Measurements from ENCODE around the gene TAS1R3.

Gene TAS1R3

DNA sequence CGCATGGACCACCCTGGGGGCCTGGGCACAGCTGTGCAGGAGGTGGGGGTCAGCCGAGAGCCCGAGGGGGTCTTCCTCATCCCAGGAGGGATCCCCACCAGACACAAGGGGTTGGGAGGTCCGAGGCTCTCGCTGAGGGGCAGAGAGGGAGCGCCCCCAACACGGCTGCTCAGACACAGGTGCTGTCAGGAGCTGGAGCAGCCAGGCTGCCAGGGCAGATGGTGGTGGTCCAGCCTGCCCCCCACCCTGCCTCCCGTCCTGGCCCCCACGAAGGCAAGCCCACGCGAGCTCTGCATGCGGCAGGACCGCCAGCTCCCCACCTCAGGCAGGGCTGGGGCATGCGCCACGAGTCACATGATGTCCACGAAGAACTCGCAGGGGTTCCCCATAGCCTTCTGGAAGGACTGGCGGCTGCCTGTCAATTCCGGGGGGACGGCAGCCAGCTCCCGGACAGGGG lies 4.7 kb downstream of the TAS1R3 start:
- no peak for FAIRE-seq
- DNase-seq (ENCODE audit: extremely low spot score, insufficient read length, low read depth): no peak

- DNase-seq (ENCODE audit: extremely low spot score, insufficient read length, low read depth): no peak
- FAIRE-seq: no peak
These were observed 5.4 kb downstream of the TAS1R3 start for GRCh38 chr1:1336446-1336845.

DNA sequence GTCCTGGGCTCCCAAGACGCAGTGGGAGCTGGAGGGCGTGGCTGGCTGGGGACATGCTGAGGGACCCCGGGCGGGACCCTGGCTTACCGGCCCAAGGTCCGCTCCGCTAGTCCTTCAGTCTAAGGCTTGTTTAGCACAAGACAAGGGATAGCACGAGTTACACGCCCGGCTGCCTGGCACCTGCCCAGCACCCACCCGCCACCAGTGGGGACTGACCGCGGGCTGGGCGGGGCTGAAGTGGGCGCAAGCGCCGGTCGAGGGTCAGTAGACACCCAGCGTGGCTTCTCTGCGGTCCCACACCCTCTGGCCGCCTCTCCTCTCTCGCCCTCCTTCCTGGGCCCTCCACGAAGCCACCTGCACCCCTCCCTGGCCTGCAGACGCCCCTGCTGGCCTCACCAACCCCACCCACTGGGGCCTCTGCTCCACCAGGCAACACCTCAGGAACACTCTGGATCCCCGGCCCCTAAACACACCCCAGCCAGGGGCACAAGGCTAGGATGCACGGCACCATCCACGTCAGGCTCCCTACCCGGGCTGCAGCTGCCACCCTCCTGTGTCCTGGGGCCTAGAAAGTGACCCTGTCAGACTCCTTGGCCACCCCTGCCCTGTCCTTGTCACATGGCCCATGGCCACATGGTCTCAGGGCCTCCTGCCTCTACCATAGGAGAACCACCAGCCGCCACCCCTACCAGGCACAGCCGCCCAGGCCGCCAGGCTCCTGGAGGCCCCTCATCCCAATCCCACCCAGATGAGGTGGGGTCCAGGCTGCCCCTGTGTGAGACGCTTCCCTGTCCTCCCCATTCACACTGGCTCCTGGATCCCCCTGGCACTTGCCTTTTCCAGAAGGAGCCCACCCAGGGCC lies 6.1 kb downstream of the TAS1R3 start:
- FAIRE-seq (no peak), DNase-seq (ENCODE audit: extremely low spot score, insufficient read length, low read depth) (no peak)

GRCh38 chr1:1337793-1338147 lies 6.7 kb downstream of the TAS1R3 start:
- peak; percentile 52 for DNase-seq (ENCODE audit: extremely low spot score, insufficient read length, low read depth)

DNA sequence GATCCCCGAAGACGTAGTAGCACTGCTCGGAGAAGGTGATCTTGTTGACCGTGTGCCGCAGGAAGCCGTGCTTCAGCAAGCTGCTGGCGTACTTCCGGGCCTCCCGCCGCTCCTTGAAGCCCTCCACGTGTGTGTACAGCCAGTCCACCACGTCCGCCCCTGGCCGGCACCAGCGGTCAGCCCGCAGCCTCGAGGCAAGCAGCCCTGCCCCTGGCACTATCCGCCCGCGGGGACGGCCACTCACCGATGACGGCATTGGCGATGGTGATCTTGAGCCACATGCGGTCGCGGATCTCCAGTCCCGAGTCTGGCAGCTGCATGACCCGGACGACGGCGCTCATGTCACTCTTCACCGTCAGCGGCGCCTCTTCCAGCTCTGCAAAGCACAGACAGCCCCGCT lies 7.2 kb downstream of the TAS1R3 start:
- FAIRE-seq (no peak), DNase-seq (ENCODE audit: extremely low spot score, insufficient read length, low read depth) (no peak)

More at GRCh38 chr1:1337793-1338147, 6.7 kb downstream of the TAS1R3 start:
- FAIRE-seq: no peak

- FAIRE-seq (no peak), DNase-seq (ENCODE audit: extremely low spot score, insufficient read length, low read depth) (no peak)
These were observed 9.1 kb downstream of the TAS1R3 start for GRCh38 chr1:1340185-1340584.

- DNase-seq (ENCODE audit: extremely low spot score, insufficient read length, low read depth) (no peak), FAIRE-seq (no peak)
These were observed 9.9 kb downstream of the TAS1R3 start for GRCh38 chr1:1340791-1341548.

- no peak for DNase-seq (ENCODE audit: extremely low spot score, insufficient read length, low read depth)
- no peak for FAIRE-seq
These were observed 10.5 kb downstream of the TAS1R3 start for GRCh38 chr1:1341549-1342021.

GRCh38 chr1:1342061-1342562 lies 11.0 kb downstream of the TAS1R3 start:
- no peak for FAIRE-seq
- DNase-seq (ENCODE audit: extremely low spot score, insufficient read length, low read depth): no peak

GRCh38 chr1:1342584-1343115 lies 11.6 kb downstream of the TAS1R3 start:
- FAIRE-seq: no peak
- DNase-seq (ENCODE audit: extremely low spot score, insufficient read length, low read depth): no peak

DNA sequence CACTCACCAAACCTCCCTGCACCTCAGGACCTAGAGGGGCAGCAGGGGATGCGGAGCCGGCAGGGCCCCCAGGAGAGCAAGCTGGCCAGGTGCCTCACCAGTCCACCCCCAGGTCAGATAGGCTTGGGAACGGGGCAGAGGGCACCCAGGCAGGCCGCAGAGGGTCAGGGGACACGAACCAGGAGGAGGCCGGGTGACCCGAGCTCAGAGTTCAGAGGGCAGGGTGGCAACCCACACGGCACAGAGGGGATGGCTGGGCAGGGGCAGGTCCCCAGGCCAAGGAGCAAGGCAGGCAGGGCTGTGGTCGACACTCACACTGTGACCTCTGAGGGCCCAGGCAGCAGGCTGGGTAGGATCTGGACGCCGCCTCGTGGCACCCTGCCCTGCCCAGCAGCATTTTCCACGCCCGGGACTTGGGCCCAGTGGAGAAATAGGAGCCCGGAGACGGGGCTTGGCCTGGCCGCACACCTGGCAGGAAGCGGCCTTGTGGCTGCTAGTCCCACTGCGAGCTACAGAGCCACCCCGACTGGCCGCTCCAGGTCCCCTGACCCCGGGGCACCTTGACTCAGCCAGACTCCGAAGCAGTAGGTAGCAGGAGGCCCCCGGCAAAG lies 12.8 kb downstream of the TAS1R3 start:
- DNase-seq (ENCODE audit: extremely low spot score, insufficient read length, low read depth): no peak
- no peak for FAIRE-seq

DNA sequence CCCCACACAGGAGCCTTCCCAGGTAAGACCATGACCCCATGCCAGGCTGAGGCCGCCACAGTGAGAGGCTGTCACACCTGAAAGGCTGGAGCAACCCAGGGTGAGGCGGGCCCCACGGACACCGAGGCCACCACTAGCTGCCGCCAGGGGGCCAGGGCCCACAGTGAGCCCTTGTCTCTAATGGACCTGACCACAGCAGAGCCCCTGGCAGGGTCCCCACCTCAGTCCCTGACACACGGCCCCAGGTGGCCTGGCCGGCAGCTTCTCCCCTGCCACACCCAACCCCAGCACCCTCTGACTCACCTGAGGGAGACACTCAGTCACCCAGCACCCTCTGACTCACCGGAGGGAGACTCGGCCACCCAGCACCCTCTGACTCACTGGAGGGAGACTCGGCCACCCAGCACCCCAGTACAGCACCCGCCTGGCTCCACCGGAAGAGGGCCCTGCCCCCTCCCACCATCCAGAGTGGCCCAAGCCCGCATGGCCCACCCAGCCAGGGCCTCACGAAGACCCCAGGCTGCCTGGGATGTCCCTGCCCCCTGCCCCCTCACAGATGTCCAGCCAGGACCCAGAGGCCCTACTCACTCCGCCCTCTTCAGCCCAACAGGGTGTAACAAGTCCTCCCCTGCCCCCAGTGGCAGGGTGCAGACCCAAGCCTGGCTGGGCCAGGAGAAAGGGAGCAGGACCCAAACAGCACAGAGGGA lies 13.7 kb downstream of the TAS1R3 start:
- DNase-seq (ENCODE audit: extremely low spot score, insufficient read length, low read depth) (no peak), FAIRE-seq (no peak)

GRCh38 chr1:1345384-1345783 lies 14.3 kb downstream of the TAS1R3 start:
- no peak for FAIRE-seq
- DNase-seq (ENCODE audit: extremely low spot score, insufficient read length, low read depth): no peak

- DNase-seq (ENCODE audit: extremely low spot score, insufficient read length, low read depth) (no peak), FAIRE-seq (no peak)
These were observed 14.9 kb downstream of the TAS1R3 start for GRCh38 chr1:1345860-1346500.

- no peak for DNase-seq (ENCODE audit: extremely low spot score, insufficient read length, low read depth)
- no peak for FAIRE-seq
These were observed 15.4 kb downstream of the TAS1R3 start for GRCh38 chr1:1346501-1346890.

DNA sequence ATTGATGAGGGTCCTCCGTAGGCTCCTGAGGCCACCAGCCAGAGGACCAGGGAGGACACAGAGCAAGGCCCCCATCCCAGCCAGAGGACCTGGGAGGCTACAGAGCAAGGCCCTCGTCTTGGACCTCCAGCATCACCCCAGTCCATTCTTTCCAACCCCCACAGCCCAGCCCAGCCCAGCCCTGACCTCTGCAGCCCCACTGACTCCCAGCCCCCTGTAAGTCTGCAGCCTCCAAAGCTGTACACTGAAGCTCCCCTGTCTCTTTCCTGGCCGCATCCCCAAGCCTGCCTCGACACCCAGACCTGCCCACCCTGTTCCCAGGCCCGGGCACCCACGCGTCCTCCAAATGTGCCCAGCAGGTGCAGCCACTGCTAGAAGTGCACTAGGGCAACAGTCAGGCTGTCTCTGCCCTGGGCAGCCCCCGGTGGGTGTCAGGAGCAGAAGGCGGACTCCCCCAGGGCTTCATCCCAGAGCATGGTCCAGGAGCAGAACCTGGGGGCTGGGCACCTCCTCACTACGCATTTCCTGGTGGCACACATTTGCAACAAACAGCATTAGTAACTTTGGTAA lies 16.0 kb downstream of the TAS1R3 start:
- DNase-seq (ENCODE audit: extremely low spot score, insufficient read length, low read depth): no peak
- FAIRE-seq: no peak

GRCh38 chr1:1347663-1348419 lies 16.8 kb downstream of the TAS1R3 start:
- DNase-seq (ENCODE audit: extremely low spot score, insufficient read length, low read depth) (no peak), FAIRE-seq (no peak)

Data from GM18507 (cell line).